OCI-LY3 (cell line): ENCODE data around the gene KIF5C.

Experiments
- EZH2phosphoT487 ChIP-seq: fragments of 200-600 bp; shearing (Covaris generic); IDR thresholded peaks from 2 replicates; pipeline ENCODE4 v1.6.1; 2018; ENCODE audit warnings: antibody characterized with exemption, mixed run types, low read depth
- TF ChIP-seq, protein P1 (sequence below): fragments of 200-600, 300-600 bp; sonication (generic); IDR thresholded peaks from 2 replicates; pipeline ENCODE4 v1.5.1; 2014; ENCODE audit warnings: antibody characterized with exemption, low read length, low read depth

DNA sequence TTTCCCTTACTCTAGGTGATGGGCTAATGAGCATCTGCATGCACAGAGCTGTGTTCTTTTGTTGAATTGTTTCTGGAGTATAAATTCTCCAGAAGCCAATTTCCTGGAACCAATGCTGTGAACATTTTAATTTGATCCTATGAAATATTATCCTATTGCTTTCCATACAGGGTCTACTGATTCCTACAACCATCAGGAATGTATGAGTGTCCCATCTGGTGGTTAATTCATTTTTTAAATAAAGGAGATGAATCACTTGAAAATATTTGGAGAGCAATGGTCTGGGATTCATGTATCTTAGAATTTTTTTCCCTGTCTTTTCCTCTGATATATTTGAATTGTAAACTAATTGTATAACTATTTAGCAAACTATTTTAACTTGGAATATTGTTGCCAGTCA is 14.0 kb downstream of the KIF5C start:
- TF ChIP-seq, protein P1, sequence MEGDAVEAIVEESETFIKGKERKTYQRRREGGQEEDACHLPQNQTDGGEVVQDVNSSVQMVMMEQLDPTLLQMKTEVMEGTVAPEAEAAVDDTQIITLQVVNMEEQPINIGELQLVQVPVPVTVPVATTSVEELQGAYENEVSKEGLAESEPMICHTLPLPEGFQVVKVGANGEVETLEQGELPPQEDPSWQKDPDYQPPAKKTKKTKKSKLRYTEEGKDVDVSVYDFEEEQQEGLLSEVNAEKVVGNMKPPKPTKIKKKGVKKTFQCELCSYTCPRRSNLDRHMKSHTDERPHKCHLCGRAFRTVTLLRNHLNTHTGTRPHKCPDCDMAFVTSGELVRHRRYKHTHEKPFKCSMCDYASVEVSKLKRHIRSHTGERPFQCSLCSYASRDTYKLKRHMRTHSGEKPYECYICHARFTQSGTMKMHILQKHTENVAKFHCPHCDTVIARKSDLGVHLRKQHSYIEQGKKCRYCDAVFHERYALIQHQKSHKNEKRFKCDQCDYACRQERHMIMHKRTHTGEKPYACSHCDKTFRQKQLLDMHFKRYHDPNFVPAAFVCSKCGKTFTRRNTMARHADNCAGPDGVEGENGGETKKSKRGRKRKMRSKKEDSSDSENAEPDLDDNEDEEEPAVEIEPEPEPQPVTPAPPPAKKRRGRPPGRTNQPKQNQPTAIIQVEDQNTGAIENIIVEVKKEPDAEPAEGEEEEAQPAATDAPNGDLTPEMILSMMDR = no peak
- TF ChIP-seq EZH2phosphoT487 = no peak
